ENCODE data around the gene GDAP2. TPM values are rescaled to one million over a fixed set of nuclear protein-coding genes. Genes with fewer than 3 reads are reported as not detected.

GDAP2 gene
- total and polyA plus RNA-seq, 7 donors, result 5.5 to 33.8 (median 19.6) TPM

GRCh38 chr1:117967477-117967876 lies 38.1 kb upstream of the GDAP2 start:
- Histone ChIP-seq H3K27ac (no peak overlapping the region), H3K4me3 (no peak overlapping the region), H3K4me1 (no peaks in the 10 kb centered on the region), H3K27me3 (no peaks in the 10 kb centered on the region), H3K36me3 (peaks cover 0 to under 1% (median 0%) of the 10 kb centered on the region in 4 donors), H3K9me3 (no peaks in the 10 kb centered on the region)
- 62 to 63% methylated on average over 4 of the region's 4 CpGs for WGBS, 2 donors
- intact Hi-C loops (cut with DNase I), result no loop called here
- no peak for DNase-seq
- no peak for TF ChIP-seq EP300 (IDR thresholded peaks at IDR 0.05)
- TF ChIP-seq POLR2AphosphoS5 (IDR thresholded peaks at IDR 0.05), result no peak
- no peak for TF ChIP-seq POLR2A (IDR thresholded peaks at IDR 0.05)
- TF ChIP-seq CTCF (IDR thresholded peaks at IDR 0.05), result no peak

GRCh38 chr1:117964290-117965038 lies 35.0 kb upstream of the GDAP2 start:
- Histone ChIP-seq H3K4me1 (no peaks in the 10 kb centered on the region), H3K27me3 (no peaks in the 10 kb centered on the region), H3K36me3 (peaks cover 0 to 29% (median 3%) of the 10 kb centered on the region in 4 donors), H3K4me3 (no peak overlapping the region), H3K9me3 (no peaks in the 10 kb centered on the region), H3K27ac (no peak overlapping the region)
- 92 to 93% methylated on average over 3 of the region's 3 CpGs for WGBS, 2 donors
- TF ChIP-seq EP300 (IDR thresholded peaks at IDR 0.05) (no peak), POLR2AphosphoS5 (IDR thresholded peaks at IDR 0.05) (no peak), CTCF (IDR thresholded peaks at IDR 0.05) (no peak), POLR2A (IDR thresholded peaks at IDR 0.05) (no peak)
- no peak for DNase-seq
- intact Hi-C loops (cut with DNase I), result no loop called here

GRCh38 chr1:117959364-117959763 lies 29.9 kb upstream of the GDAP2 start:
- peaks cover 0 to 80% (median 21%) of the 10 kb centered on the region in 4 donors for H3K36me3 ChIP-seq

GRCh38 chr1:117952386-117952785 lies 23.0 kb upstream of the GDAP2 start:
- TF ChIP-seq POLR2A (IDR thresholded peaks at IDR 0.05) (no peak), EP300 (IDR thresholded peaks at IDR 0.05) (no peak), POLR2AphosphoS5 (IDR thresholded peaks at IDR 0.05) (no peak), CTCF (IDR thresholded peaks at IDR 0.05) (no peak)
- intact Hi-C loops (cut with DNase I), result no loop called here
- H3K4me3 ChIP-seq, result no peak overlapping the region
- DNase-seq, result no peak
- peaks cover 15 to 100% (median 47%) of the 10 kb centered on the region in 4 donors for H3K36me3 ChIP-seq
- H3K4me1 ChIP-seq, result no peaks in the 10 kb centered on the region
- no peak overlapping the region for H3K27ac ChIP-seq
- 93 to 94% methylated on average over 1 of the region's 1 CpG for WGBS, 2 donors
- H3K27me3 ChIP-seq, result no peaks in the 10 kb centered on the region
- no peaks in the 10 kb centered on the region for H3K9me3 ChIP-seq

More at GRCh38 chr1:117959364-117959763, 29.9 kb upstream of the GDAP2 start:
- no peak for DNase-seq
- Histone ChIP-seq H3K4me3 (no peak overlapping the region), H3K9me3 (no peaks in the 10 kb centered on the region), H3K27ac (no peak overlapping the region), H3K4me1 (no peaks in the 10 kb centered on the region), H3K27me3 (no peaks in the 10 kb centered on the region)
- 76 to 81% methylated on average over 3 of the region's 3 CpGs for WGBS, 2 donors
- no peak for TF ChIP-seq EP300 (IDR thresholded peaks at IDR 0.05)
- TF ChIP-seq POLR2AphosphoS5 (IDR thresholded peaks at IDR 0.05), result no peak
- intact Hi-C loops (cut with DNase I), result no loop called here

GRCh38 chr1:117942293-117942692 lies 12.9 kb upstream of the GDAP2 start:
- Histone ChIP-seq H3K4me1 (no peaks in the 10 kb centered on the region), H3K36me3 (peaks cover 13 to 100% (median 45%) of the 10 kb centered on the region in 4 donors), H3K9me3 (no peaks in the 10 kb centered on the region), H3K27me3 (no peaks in the 10 kb centered on the region), H3K4me3 (no peak overlapping the region), H3K27ac (no peak overlapping the region)
- TF ChIP-seq EP300 (IDR thresholded peaks at IDR 0.05), result no peak
- no peak for TF ChIP-seq CTCF (IDR thresholded peaks at IDR 0.05)
- TF ChIP-seq POLR2A (IDR thresholded peaks at IDR 0.05), result no peak
- no peak for TF ChIP-seq POLR2AphosphoS5 (IDR thresholded peaks at IDR 0.05)
- WGBS, 2 donors, result 96 to 98% methylated on average over 2 of the region's 2 CpGs
- no peak for DNase-seq
- intact Hi-C loops (cut with DNase I), result no loop called here

All from sigmoid colon (tissue), 7 donors.